OCI-LY7 (cell line): ENCODE measurements around the gene LRGUK.

Experiments used
- EZH2phosphoT487 ChIP-seq: fragments of 200-600 bp; sonication (generic); IDR thresholded peaks from 2 replicates; pipeline ENCODE4 v1.6.1; 2018; ENCODE audit warnings: low read depth, borderline replicate concordance, mild to moderate bottlenecking, mixed run types, antibody characterized with exemption, low read length, moderate library complexity, mixed read lengths
- TF ChIP-seq, protein P1 (sequence below): fragments of 200-600 bp; sonication (generic); conservative IDR thresholded peaks from 2 replicates; pipeline ENCODE4 v1.5.1; 2014; ENCODE audit warnings: mild to moderate bottlenecking, antibody characterized with exemption, low read length, moderate library complexity, mixed read lengths

DNA sequence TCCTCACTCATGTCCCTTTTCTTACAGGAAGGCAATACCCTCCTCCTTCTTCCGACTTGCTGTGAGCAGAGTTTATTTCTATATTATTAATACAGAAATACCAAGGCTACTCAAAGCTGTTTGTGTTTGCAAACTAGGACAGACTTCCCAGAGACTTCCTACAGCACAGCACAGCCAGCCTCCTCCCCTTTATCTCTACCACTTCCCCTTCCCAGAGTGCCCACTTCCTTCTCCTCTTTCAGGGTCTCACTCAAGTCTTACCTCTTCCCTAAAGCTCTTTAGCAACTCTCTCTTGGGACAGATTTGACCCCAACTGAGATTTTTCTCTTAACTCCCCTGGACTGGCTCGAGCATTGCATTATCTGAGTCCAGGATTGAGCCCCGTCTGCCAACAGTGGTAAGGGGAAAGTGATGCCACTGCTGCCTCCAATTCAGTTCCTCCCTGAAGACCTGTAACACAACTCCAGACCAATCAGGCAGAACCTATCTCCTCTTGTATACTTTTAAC, 5.5 kb upstream of the LRGUK start:
- TF ChIP-seq, protein P1, sequence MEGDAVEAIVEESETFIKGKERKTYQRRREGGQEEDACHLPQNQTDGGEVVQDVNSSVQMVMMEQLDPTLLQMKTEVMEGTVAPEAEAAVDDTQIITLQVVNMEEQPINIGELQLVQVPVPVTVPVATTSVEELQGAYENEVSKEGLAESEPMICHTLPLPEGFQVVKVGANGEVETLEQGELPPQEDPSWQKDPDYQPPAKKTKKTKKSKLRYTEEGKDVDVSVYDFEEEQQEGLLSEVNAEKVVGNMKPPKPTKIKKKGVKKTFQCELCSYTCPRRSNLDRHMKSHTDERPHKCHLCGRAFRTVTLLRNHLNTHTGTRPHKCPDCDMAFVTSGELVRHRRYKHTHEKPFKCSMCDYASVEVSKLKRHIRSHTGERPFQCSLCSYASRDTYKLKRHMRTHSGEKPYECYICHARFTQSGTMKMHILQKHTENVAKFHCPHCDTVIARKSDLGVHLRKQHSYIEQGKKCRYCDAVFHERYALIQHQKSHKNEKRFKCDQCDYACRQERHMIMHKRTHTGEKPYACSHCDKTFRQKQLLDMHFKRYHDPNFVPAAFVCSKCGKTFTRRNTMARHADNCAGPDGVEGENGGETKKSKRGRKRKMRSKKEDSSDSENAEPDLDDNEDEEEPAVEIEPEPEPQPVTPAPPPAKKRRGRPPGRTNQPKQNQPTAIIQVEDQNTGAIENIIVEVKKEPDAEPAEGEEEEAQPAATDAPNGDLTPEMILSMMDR: no peak
- no peak for TF ChIP-seq EZH2phosphoT487
